GM21723 (cell line): Measurements from ENCODE around the gene GRAMD1A.
A peak's percentile ranks its signal among the peaks of the same experiment; 100 is the strongest.
"Not testable (repeated sequence)": the region's sequence is repeated elsewhere in the genome, so short reads cannot be mapped to it uniquely, and the experiment has no call there.

Source experiments
- ATAC-seq: cut with Tn5 transposase; IDR thresholded peaks from one replicate; pipeline ENCODE4 v1.9.1; 2021; ENCODE audit warnings: mild to moderate bottlenecking, moderate library complexity; ENCODE audit not compliant: unreplicated experiment

Gene GRAMD1A

DNA sequence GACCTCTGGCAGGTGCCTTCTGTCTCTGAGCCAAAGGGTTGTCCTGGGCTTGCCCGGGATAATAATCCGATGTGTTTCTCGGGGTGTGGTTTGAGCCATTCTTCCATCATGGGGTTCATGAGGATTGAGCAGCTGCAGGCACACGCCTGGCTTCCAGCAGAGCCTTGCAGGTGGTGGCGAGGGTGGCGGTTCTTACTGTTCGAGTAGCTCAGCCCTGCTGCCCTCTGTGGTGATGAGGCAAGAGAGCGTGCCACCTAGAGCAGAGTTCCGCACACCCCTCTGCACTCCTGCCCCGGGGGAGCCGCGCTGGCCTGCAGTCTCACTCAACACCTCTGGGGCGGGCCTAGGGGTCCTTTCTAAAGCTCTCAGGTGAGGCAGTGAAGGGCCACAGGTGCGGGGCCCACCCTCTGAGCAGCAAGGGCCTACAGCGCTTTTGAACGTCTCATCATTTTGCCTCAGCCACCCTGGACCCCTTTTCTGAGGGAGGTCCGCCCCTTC is 33.9 kb downstream of the GRAMD1A start:
- no peak for ATAC-seq

DNA sequence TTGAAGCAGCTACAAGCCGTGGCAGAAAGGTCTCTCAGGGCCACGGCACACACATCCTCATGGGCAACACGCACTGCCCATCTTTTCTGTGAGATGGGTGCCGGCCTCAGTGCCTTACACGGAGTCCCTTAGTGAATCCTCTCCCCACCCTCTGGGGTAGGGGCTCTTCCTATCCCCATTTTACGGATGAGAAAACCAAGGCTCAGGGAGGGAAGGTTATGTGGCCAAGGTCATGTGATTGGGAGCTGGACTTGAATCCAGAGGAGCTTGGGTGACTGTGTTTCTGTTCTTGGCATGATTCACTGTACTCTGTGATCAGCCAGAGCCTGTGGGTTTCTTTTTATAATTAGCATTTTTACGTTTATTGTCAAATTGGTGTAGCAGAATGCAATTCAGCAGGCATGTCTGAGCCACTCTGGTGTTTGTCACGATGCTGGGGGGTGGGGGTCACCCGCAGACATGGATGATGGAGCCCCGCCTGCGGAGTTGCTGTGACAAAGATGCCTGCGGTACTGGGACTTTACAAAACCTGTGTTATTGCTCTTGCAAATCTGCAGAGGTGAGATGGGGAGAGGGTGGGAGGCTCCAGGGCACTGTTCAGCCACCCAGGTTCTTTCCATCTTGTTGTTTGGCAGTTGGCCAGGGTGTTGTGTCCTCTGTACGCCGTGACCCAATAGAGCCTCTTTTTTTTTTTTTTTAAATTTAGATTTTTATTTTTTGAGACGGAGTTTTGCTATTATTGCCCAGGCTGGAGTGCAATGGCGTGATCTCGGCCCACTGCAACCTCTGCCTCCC is 34.7 kb downstream of the GRAMD1A start:
- ATAC-seq = no peak

- ATAC-seq = no peak
These were observed 37.8 kb downstream of the GRAMD1A start for GRCh38 chr19:35037716-35038622.

DNA sequence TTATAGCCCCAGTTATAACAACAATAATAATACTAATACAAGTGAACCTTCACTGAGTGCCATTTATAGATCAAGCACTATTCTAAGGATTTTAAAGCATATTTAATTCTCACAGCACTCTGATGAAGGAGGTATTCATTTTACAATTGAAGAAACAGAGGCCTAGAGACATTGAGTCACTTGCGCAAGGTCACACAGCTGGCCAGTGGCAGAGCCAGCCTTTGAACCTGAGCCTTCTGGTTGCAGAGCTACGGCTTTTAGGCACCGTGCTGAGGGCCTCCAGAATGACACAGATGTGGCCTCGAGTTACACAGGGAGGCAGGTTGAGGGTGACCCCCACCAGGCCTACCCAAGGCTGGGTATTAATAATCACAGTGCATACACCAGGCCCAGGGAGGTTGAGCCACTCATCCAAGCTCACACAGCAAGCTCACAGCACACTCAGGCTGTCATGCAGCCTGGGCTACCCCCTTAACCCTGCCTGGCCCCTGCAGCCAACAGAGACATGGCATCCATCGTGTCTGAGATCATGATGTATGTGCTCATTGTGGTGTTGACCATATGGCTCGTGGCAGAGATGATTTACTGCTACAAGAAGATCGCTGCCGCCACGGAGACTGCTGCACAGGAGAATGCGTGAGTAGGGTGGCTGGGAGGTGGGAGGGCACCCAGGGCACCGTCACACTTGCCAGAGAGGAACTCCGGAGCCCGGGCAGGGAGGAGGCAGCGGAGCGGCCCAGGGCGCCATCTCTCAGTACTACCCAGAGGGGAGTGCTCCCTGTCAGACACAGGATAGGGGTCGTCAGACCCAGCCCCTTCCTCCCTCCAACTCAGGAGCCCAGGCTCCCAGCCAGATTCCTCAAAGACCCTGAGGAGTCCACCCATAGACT is 38.7 kb downstream of the GRAMD1A start:
- ATAC-seq = no peak

DNA sequence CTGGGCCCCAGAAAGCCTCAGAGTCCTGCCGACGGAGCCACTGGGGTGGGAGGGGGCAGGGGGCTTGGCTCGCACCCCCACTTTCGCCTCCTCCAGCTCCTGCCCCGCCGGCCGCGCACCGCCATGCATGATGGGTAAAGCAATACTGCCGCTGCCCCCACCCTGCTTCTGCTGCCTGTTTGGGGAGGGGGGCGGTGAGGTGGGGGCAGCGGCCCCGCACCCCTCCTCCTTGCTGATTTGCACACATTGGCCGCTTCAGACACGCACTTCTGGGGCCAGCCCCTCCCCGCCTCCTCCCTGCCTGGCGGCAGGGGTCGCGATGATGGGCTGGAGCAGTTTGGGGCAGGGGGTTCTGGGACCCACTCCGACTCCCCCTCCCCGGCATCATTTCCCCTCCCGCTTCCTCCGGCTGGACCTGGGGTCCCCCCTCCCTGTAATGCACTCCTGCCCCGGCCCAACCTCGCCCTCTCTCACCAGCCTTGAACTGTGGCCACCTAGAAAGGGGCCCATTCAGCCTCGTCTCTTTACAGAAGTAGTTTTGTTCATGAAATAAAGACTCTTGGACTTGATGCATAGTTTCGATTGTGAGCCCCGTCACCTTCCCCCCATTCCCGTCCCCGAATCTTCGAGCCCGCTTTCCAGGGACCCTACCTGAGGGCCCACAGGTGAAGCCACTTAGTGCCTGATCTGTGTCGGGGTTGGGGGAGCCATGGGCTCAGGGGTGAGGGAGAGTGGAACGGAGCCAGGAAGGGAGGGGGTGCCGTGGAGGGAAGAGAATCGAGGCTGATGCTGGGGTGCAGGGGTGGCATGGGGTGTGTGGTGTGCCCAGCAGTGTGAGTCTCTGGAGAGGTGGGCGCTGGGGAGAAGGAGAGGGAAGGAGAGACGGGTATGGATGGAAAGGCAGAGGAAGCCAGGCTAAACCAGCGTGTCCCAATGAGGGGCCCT is 40.0 kb downstream of the GRAMD1A start:
- no peak for ATAC-seq

DNA sequence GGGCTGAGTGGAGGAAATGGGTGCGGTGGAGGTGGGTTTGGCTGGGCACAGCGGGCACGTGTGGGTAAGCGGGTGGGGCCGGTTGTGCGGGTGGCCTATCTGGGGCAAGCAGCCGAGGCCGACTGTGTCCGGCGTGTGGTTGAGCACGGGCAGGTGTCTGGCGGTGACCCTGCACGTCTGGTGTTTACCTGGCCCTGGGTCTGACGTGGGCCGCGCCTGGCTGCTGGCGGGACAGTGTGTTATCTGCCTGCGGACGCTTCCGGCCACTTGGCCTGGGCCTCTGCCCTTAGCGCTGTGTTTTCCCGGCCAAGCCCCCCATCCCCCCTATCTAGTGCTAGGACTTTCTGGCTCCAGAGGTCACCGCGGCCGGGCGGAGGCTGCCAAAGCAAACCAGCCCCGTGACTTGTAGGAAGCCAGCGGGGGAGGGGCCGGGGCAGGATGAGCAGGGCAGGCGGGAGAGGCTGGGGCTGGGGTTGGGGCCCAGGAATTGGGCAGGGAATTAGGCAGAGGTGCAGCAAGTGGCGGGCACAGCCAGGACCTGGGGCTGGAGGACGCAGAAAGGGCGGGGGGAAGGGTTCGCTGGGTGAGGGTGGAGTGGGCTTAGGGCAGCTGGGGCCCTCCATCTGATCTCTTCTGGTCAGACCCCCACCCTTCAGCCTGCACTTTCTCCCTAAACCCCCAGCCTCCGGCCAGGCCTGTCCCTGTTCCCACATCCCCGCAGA is 40.9 kb downstream of the GRAMD1A start:
- ATAC-seq = no peak

- ATAC-seq = no peak
These were observed 41.5 kb downstream of the GRAMD1A start, which contains the start of gene HPN for GRCh38 chr19:35041548-35042055. TSS of gene HPN (plus strand) at chr19:35041721. CDS start at chr19:35042507, 786 bp downstream.

DNA sequence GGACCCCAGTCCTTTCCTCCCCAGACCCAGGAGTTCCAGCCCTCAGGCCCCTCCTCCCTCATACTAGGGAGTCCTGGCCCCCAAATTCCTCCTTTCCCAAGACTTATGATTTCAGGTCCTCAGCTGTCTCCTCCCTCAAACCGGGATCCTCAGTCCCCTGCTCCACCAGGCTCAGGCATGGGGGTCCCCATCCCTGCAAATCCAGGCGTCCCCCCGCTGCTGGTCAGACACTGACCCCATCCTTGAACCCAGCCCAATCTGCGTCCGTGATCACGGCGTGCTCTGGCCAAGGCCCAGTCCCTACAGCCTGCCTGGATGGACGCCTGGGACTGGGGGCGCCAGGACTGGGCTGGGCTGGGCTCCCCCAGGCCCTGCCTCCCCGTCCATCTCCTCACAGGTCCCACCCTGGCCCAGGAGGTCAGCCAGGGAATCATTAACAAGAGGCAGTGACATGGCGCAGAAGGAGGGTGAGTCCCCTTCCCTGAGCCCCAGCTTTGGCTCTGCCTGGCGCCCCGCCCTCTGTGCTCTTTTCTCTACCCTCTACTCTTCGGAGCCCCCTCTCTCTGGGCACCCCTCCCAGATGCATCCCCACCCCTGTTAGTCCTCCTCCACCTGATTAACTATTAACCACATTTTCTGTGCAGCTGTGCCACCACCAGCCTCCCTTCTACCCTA is 42.1 kb downstream of the GRAMD1A start:
- ATAC-seq = no peak

DNA sequence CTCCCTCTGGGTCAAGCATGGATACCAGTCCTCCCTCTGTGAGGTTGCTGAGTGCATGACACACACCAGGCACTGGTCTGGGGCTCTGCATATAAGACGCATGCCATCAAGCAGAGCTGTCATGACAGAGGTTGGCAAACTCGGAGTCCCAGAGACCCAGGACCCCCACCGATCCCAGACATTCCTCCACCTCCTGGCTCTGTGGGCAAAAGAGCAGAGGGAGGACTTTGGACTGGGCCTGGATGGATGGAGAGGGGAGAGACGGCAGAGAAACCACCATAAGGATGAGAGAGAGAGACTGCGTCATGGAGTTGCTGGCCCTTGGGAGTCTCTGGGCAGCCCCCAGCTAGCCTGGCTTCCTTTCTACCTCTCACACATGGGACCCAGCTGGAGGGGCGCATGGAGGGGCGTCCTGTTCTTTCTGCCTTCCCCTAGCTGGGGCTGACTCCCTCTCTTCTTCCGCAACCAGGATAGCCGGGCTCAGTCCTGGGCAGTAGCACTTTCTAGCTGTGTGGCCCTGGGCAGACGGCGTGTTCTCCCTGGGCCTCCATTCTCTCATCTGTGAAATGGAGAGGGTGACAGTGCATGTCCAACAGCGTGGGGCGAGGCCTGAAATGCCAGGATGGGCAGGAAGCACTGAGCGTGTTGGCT is 43.0 kb downstream of the GRAMD1A start:
- ATAC-seq = no peak

- ATAC-seq = no peak
These were observed 43.8 kb downstream of the GRAMD1A start for GRCh38 chr19:35043906-35044305.

GRCh38 chr19:35044317-35045117 is 44.4 kb downstream of the GRAMD1A start:
- ATAC-seq = no peak

- ATAC-seq = peak; percentile 57
These were observed 45.7 kb downstream of the GRAMD1A start for GRCh38 chr19:35045667-35046300.

GRCh38 chr19:35046461-35046860 is 46.3 kb downstream of the GRAMD1A start:
- ATAC-seq = no peak

GRCh38 chr19:35048911-35049411 is 48.8 kb downstream of the GRAMD1A start:
- ATAC-seq = no peak

DNA sequence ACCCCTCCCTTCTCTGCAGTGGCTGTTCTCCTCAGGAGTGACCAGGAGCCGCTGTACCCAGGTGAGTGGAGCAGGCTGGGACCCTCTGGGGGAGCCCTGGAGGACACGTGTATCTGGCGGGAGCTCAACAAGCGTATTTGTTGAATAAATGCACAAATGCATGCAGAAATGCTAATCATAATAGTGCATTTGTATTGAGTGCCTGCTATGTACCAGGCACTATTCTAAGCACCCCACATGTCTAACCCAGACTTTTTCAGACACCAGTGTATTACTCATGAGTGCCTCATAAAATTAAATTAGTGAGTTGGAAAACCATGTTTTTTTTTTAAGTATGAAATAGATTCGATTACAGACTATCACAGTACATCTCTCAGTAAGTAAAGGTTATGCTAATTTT is 49.3 kb downstream of the GRAMD1A start:
- no peak for ATAC-seq

DNA sequence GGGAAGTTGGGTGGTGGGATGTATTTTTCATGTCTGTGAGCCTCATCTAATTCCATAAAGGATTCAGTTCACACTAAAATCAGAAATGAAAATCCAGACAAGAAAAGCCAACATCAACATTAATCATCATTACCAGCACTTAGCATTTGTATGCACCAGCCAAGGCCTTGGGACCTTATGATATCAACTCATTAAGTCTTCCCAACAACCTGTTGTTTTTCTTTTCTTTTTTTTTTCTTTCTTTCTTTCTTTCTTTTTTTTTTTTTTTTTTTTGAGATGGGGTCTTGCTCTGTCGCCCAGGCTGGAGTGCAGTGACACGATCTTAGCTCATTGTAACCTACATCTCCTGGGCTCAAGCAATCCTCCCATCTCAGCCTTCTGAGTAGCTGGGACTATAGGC is 50.5 kb downstream of the GRAMD1A start:
- not testable (repeated sequence) for ATAC-seq
